Fibroblast of the aortic adventitia (primary cell): Measurements from ENCODE around the gene PACSIN3. TPM values are rescaled to one million over a fixed set of nuclear protein-coding genes. Genes with fewer than 3 reads are reported as not detected.

ENCODE experiments used
- DNase-seq: peaks from one replicate; pipeline ENCODE4 v3.0.0-alpha.2; 2010; ENCODE audit warnings: low read depth
- H3K4me3 ChIP-seq: 2 replicates; pipeline ENCODE4 v1.5.1; 2011; ENCODE audit warnings: low read depth, mild to moderate bottlenecking, control low read depth, low read length, moderate library complexity
- CTCF ChIP-seq: IDR thresholded peaks from 2 replicates; pipeline ENCODE4 v1.5.1; 2011; ENCODE audit warnings: mild to moderate bottlenecking, low read length, control low read depth, inconsistent platforms; ENCODE audit not compliant: insufficient read depth
- total RNA-seq: library from RNA; depleted of rRNA; stranded (reverse); fragments of >200 nt; gene quantifications from 2 replicates; pipeline ENCODE4 v1.2.3, GENCODE V29; 2012; ENCODE audit warnings: low replicate concordance

PACSIN3 gene
- total RNA-seq, 1 donor, result 28.8 TPM

- TF ChIP-seq CTCF, result no peak
- DNase-seq, result no peak
- no peak overlapping the region for H3K4me3 ChIP-seq
These were observed 39.5 kb upstream of the PACSIN3 start for GRCh38 chr11:47225552-47226400.

- DNase-seq, result no peak
- H3K4me3 ChIP-seq, result no peak overlapping the region
- TF ChIP-seq CTCF, result no peak
These were observed 36.5 kb upstream of the PACSIN3 start for GRCh38 chr11:47222696-47223095.

- peak; percentile 92 for DNase-seq
- TF ChIP-seq CTCF, result no peak
- H3K4me3 ChIP-seq, result no peak overlapping the region
These were observed 34.2 kb upstream of the PACSIN3 start for GRCh38 chr11:47220401-47220821.

DNA sequence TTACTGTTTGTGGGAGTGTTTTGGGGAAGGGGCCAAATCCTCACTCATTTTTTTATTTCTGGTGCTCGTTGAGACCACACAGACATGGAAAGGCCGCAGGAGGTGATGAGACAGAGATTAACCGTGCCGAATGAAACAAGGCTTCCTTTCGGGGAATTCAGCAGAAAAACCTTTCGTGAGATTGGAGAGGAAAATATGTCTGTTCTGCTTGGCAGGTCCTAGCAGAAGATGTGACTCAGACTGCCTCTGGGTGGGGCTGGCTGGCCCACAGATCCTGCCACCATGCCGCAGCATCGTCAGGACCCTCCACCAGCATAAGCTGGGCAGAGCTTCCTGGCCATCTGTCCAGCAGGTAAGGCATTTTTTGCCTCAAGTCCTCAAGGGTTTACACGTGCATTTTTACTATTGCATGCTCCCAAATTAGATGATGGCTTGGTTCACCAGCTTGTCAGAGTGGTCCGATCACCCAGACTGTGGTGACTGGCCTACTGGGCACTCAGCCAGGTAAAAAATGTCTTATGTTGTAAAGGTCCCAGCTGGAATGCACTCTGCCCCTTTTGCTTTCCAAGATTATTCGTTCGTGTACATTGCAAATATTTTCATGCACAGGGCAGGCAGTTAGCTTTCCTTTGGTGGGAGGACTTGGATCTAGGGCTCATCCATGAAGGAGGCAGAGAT lies 30.0 kb upstream of the PACSIN3 start:
- peak; percentile 93 for DNase-seq
- no peak for TF ChIP-seq CTCF
- H3K4me3 ChIP-seq, result peak overlapping the region; percentile 72

GRCh38 chr11:47215366-47215910 lies 29.2 kb upstream of the PACSIN3 start:
- TF ChIP-seq CTCF, result no peak
- DNase-seq, result no peak
- peak overlapping the region; percentile 72 for H3K4me3 ChIP-seq

- peak; percentile 92 for DNase-seq
- TF ChIP-seq CTCF, result no peak
- peak overlapping the region; percentile 72 for H3K4me3 ChIP-seq
These were observed 27.8 kb upstream of the PACSIN3 start for GRCh38 chr11:47213950-47214565.
